IPS DF 4.7 (cell line): ENCODE measurements around the gene CYREN.
"Not testable (repeated sequence)": the region's sequence is repeated elsewhere in the genome, so short reads cannot be mapped to it uniquely, and the experiment has no call there.

ENCODE experiments used
- DNase-seq: peaks from one replicate; pipeline ENCODE4 v3.0.0-alpha.2; 2013; ENCODE audit warnings: low spot score; ENCODE audit errors: extremely low read depth

CYREN gene

GRCh38 chr7:135160098-135160857, 10.2 kb downstream of the CYREN start:
- no peak for DNase-seq

DNA sequence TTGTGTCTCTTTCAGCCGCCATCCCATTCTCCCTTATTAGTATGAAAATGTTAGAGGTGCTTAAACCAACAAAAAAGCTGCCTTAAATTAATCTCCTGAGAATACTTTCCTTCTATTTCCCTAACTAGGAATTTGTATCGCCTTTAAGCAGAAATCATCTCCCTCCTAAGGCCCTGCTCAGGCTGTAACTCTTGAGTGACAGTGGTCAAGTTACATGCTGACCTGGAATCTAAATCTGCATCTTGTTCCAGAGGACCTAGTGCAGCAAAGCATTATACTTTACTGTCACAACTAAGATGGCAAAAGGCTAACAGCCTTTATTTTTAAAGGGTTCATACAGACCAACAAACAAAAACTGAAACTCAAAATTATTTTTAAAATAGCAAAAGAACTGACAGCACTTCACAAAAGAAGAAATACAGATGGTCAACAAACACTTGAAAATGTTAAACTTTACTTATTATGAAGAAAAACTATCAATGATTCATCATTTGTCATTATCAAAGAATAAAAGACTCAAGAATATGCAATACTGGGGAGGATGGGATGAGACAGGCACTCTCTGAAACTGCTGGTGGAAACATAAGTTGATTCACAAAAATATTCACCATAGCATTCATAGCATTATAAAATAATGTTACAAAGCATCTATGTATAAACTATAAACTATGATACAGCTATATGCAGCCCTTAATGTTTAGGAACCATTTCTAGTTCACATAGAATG, 11.0 kb downstream of the CYREN start:
- no peak for DNase-seq

DNA sequence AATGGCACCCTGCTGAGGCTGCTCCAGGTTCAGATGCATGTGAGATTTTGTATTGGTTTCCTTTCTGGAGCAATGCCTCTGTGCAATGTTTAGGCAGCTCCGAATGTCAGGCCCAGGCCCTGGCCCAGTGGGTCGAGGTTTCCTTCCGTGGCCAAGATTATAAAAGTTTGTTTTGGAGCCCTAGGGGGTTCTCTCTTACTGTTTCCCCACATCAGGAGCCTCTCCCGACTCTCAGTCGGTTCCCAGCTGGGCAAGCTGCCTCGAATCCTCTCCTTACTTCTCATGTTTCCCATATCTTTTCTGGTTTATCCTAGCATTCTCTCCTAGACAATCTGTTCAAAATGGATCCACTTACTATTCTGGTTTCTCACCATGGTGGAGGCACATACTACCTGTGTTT, 11.6 kb downstream of the CYREN start:
- no peak for DNase-seq

- DNase-seq = no peak
These were observed 12.3 kb downstream of the CYREN start for GRCh38 chr7:135158141-135158655.

DNA sequence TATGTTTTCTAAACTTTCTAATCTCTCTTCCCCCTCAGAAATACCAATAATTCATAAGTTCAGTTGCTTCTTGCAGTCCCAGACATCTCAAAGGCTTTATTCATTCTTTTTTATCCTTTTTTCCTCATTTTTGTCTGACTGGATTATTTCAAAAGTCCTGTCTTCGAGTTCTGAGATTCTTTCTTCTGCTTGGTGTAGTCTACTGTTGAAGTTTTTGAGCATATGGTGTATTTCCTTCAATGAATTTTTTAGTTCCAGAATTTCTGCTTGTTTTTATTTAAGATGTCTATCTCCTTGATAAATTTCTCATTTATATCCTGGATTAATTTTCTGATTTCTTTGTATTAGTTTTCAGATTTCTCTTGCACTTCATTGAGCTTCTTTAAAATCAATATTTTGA, 14.2 kb downstream of the CYREN start:
- no peak for DNase-seq

GRCh38 chr7:135154734-135155133, 15.8 kb downstream of the CYREN start:
- DNase-seq = no peak

DNA sequence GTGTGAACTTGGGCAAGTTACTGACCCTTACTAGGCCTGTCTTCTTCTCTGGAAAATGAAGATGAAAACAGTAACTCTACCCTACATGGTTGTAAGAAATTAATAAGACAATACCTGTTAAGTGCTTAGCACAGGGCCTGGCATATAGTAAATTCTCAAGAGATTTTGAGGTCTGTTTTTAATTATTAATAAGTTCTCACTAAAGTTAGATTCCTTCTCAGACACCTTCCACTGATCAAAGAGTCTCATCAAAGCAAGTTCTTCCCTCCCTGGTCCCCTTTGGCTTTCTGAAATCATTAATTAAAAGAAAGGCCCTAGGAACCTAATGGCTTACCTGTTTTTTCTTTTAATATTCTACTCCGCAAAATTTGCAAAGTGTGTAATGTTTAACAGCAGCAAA, 18.1 kb downstream of the CYREN start:
- no peak for DNase-seq

GRCh38 chr7:135151533-135151932, 19.0 kb downstream of the CYREN start:
- DNase-seq = no peak

DNA sequence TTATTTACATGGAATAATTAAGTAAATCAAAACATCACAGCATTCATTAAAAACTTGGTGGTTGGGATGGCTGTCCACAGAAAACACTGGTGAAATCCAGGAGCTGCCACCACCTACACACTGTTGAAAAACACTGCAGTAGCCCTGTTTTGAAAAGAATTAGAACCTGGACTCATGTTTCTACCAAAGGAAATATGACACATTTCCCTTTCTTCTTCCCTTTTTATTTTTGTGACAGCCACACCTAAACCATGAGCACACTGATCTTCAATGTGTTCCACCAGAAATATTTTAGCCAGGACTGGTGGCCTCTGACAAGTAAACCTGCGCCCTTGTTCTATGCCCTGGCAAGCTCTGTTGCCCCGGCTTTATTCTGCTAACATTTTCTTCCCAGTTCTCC, 19.4 kb downstream of the CYREN start:
- no peak for DNase-seq

DNA sequence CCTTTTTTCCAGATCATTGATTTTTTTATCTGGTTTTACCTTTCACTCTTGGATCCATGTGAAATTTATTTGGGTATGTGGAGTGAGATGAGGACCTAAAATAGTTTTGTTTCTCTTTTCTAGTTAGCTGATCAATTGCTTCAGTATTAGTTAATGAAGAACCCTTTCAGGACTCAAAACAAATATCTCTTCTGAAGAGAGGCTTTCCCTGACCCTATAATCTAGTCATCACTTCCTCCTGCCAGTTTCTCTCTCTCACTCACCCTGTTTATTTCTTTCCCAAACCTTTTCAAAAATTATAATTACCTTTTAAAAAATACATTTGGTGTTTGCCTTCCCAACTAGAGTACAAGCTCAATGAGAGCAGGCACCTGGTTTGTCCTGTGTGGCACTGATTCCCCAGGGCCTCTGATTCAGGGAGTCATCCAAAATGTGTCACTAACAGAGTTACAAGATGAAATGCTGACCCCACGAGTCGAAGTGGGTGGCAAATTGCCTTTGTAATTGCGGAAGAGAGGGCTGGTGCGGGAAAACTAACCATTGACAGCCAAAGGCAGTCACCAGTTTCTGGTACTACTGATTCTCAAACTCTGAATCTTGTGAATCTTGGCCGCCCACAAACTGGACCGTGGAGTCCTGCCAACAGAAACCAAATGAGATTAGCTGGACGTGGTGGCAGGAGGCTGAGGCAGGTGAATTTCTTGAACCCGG, 20.3 kb downstream of the CYREN start:
- no peak for DNase-seq

GRCh38 chr7:135147899-135148721, 22.4 kb downstream of the CYREN start, which contains the start of gene TMEM140:
Gene TMEM140 (plus strand): TSS chr7:135148072. CDS start chr7:135164442, 16,370 bp downstream.
- no peak for DNase-seq

DNA sequence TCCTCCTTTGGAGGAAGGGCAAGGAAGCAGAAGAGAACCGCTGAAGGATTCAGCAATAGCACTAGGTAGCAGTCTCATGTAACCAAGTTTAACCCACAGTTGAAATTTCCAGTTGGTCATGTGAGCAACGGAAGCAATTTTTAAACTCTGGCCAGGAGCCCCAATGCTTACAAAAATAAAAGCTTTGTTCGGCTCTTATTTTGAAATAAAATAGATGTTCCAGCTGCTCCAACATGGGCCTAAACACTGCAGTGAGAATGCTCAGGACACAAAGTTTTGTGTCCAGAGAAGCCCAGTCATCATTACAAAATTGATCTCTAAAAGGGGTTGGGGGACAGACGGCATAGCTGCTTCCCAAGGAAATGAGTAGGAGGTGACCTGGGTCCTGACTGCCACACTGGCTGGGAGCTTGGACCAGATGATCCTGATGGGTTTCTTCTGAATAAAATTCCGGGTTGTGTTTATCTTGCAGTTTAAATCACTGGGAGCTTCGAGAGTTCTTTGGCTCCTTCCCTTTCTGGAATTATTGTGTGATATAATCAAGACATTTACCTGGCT, 23.1 kb downstream of the CYREN start:
- no peak for DNase-seq

DNA sequence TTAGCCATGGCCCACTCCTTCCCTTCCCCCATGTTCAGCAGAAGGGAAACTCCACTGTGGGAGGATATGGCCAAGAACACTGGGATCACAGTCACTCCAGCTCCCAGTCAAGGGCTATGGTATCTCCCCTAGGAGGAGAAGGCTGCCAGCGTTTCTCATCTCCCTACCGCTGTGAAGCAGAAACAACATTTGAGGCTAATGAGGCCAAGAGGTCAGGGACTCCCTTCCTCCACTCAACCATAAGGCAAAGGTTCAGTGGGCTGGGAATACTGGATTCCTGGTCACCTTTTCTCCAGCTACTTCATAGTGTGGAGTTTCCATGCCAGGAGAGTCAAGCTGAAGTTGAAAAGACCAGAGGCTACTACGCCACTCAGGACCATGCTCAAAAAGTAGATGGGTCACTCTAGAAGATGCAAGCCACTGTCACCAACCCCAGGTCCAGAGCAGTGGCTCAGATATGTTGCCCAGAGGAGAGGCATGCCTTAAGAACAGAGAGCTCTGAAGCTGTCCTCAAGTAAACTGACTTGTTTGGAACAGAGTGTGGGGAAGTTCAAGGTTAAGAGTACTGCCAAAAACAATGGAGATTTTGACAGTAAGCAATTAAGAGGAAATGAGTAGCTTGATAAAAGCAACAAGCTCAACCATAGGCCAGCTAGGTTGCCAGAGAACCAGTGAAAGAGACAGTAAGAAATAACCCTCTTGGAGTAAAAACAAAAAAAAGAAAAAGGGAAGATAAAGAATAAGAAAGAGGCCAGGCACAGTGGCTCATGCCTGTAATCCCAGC, 26.4 kb downstream of the CYREN start:
- no peak for DNase-seq

DNA sequence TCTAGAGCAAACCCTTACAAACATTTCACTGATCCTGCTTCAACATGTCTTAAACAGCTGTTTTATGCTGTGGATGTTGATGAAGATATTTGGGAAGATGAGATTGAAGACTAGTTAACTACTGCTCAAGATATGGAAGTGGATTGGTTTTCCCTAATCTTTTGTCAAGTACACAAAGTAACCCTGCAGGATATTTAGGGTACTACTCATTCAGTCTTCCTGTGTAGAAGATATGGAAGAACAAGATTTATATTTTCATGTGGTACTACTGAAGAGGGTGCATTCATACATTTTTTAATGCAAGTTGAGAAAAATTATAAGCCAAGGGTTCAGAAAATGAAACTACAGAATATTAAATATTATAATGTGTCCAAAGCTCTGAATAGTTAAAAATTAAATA, 40.9 kb downstream of the CYREN start:
- DNase-seq = no peak

GRCh38 chr7:135128931-135129330, 41.6 kb downstream of the CYREN start:
- no peak for DNase-seq

DNA sequence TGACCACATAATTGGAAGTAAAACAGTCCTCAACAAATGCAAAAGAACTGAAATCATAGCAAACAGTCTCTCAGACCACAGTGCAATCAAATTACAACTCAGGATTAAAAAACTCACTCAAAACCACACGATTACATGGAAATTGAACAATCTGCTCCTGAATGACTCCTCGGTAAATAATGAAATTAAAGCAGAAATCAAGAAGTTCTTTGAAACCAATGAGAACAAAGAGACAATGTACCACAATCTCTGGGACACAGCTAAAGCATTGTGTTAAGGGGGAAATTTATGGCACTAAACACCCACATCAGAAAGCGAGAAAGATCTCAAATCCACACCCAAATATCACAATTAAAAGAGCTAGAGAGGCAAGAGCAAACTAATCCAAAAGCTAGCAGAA, 45.9 kb downstream of the CYREN start:
- DNase-seq = not testable (repeated sequence)

DNA sequence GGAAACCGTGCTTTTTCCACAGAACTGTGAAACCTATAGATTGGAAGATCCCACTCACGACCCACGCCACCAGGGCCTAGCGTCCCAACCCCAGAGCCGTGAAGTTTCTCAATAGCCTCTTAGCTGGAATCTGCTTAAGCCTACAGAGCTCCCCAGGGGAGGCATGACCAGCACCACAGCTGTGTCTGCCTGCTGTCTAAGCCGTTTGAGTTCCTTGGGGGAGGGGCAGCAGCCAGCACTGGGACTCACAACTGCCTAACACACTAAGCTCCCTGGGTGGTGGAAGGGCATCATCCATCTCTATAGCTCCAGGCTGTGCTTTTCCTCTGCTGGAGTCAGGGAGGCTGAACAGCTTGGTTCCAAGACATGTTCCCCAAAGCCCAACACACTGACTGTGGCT, 48.6 kb downstream of the CYREN start:
- DNase-seq = no peak

DNA sequence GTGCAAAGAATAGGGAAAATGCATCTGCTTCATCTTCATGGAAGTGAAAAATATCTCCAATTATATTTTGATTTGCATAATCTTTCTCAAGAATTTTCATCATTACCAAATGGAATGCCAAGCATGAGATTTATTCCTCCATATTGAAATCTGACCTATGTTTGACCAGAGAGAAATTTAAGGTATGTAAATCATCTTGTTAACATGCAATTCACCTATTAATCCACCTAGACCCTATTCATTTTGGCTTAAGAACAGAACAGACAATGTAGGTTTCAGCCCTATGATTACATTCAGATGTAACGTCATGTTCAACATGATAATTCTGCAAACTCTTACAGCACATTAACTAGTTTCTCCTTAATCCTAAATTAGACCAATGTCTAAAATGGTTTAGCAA, 53.4 kb downstream of the CYREN start:
- DNase-seq = no peak
